Immature natural killer cell (primary cell): ENCODE results near the gene NDC80. TPM values are rescaled to one million over a fixed set of nuclear protein-coding genes. Genes with fewer than 3 reads are reported as not detected.
"Not testable (repeated sequence)": the region's sequence is repeated elsewhere in the genome, so short reads cannot be mapped to it uniquely, and the experiment has no call there.

Source experiments
- DNase-seq, 3 donors: peaks; one replicate each; pipeline ENCODE4 v3.0.0; 2022; ENCODE audit warnings: mixed read lengths in 1 of 3
- H3K27ac Mint-ChIP-seq, 6 donors: one replicate each; pipeline ENCODE4 v1.8.0; 2020; ENCODE audit warnings: mixed read lengths in 6 of 6, mild to moderate bottlenecking in 5 of 6, inconsistent platforms in 4 of 6, moderate library complexity in 3 of 6
- H3K27me3 Mint-ChIP-seq, 3 donors: one replicate each; pipeline ENCODE4 v1.8.0; 2020 to 2021; ENCODE audit warnings: low read depth in 3 of 3, mild to moderate bottlenecking in 3 of 3, mixed read lengths in 3 of 3, moderate library complexity in 3 of 3, inconsistent platforms in 1 of 3
- H3K36me3 Mint-ChIP-seq, 3 donors: one replicate each; pipeline ENCODE4 v1.8.0; 2020; ENCODE audit warnings: mixed read lengths in 3 of 3, inconsistent platforms in 2 of 3, mild to moderate bottlenecking in 2 of 3
- H3K4me1 Mint-ChIP-seq, 2 donors: one replicate each; pipeline ENCODE4 v1.8.0; 2020; ENCODE audit warnings: inconsistent platforms in 2 of 2, mild to moderate bottlenecking in 2 of 2, mixed read lengths in 2 of 2, moderate library complexity in 1 of 2
- H3K4me3 Mint-ChIP-seq, 5 donors: one replicate each; pipeline ENCODE4 v1.8.0; 2020; ENCODE audit warnings: mild to moderate bottlenecking in 5 of 5, mixed read lengths in 5 of 5, inconsistent platforms in 3 of 5, moderate library complexity in 3 of 5
- H3K9me3 Mint-ChIP-seq, 6 donors: one replicate each; pipeline ENCODE4 v1.8.0; 2020; ENCODE audit warnings: mild to moderate bottlenecking in 6 of 6, mixed read lengths in 6 of 6, inconsistent platforms in 4 of 6, moderate library complexity in 3 of 6
- polyA plus RNA-seq, 3 donors: library from polyadenylated mRNA; unstranded; fragments of 300-500 nt; fragmentation: Illumina TruSeq; gene quantifications; one replicate each; pipeline ENCODE4 v1.2.3, GENCODE V29; 2021

NDC80 gene
- polyA plus RNA-seq, 3 donors from 2014 or later = 1.6 to 2.7 (median 2.6) TPM

DNA sequence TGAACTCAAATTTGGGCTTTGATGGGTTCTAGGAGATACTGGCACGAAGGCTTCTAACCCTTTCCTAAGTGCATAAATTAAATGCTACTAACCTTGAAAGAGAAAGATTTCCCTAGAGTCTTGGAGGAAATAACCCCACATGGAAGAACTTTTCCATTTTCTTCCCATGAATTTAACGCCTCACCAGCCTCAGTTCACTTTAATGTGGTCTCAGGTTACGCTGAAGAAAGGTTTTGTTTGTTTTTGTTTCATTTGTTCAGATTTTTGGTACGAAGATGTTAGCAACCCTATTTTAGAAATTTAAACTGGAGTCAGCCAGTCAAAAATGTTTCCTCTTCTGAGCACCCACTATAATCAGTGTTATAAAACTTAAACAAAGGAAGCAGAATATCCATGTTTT, 30.8 kb upstream of the NDC80 start:
- Mint-ChIP-seq H3K9me3 (no peaks in the 10 kb centered on the region), H3K27ac (no peak overlapping the region), H3K4me1 (peaks cover 4 to 7% of the 10 kb centered on the region in 2 donors), H3K36me3 (peaks cover 6 to 19% (median 14%) of the 10 kb centered on the region in 3 donors), H3K4me3 (no peak overlapping the region), H3K27me3 (no peaks in the 10 kb centered on the region)
- no peak for DNase-seq

- DNase-seq = peak; percentile 9 to 32 (median 24)
- Mint-ChIP-seq H3K4me3 (peak overlapping the region in 1 of 5 donors; percentile 27), H3K36me3 (peaks cover 6 to 25% (median 8%) of the 10 kb centered on the region in 3 donors), H3K27ac (peak overlapping the region in 1 of 6 donors; percentile 26)
- H3K27me3 Mint-ChIP-seq, H3K9me3 Mint-ChIP-seq, H3K4me1 Mint-ChIP-seq: not testable (repeated sequence)
Observed at GRCh38 chr18:2541925-2542563, 29.3 kb upstream of the NDC80 start.

DNA sequence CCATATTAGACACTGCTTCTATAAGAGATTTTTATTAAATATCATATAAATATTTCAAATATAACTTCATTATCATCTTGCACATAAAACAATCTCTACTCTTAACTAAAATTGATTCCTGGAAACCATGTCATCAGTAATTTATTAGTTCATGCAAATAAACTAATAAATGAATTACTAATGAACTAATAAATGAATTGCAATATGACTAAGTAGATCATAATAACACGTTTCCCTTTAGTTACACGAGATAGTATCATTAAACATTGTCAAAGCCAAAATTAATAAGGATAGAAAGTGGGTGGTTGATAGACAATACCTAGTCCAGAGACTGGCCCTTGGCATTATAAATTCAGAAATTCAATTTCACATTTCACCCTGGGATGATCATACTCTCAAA, 26.2 kb upstream of the NDC80 start:
- DNase-seq = no peak
- no peak overlapping the region for H3K4me3 Mint-ChIP-seq
- H3K27ac Mint-ChIP-seq = no peak overlapping the region
- H3K27me3 Mint-ChIP-seq = no peaks in the 10 kb centered on the region
- H3K9me3 Mint-ChIP-seq = no peaks in the 10 kb centered on the region
- peaks cover 7 to 24% (median 12%) of the 10 kb centered on the region in 3 donors for H3K36me3 Mint-ChIP-seq
- peaks cover 4 to 18% of the 10 kb centered on the region in 2 donors for H3K4me1 Mint-ChIP-seq

DNA sequence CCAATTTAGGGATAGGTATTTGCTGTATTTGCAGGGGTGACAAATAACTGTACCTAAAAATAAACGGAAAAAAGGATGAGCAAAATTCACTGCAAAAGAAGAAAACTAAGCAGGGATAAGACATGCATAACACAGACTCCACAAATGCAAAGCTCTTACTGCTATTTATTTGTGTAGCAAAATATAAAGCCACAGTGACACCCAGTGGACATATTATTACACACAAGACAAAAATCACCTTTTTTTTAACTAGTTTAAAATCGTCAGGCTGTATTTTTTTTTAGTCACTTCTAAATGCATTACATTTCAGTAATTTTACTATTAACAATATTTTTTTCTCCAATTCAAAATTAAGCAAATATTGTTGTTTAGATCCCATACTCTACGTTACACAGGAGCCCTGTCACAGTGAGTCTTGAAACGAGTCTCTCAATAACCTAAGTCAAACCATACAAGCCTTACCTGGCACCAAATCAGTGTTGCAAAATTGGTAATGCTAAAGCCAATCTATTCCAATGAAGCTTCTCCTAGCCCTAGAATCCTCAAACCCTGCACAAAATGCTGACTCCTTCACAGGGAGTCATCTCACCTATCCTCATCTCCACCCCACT, 23.8 kb upstream of the NDC80 start:
- peak; percentile 11 to 30 (median 12) for DNase-seq
- Mint-ChIP-seq H3K36me3 (peaks cover 21 to 35% (median 22%) of the 10 kb centered on the region in 3 donors), H3K4me1 (peaks cover 0 to 11% of the 10 kb centered on the region in 2 donors), H3K4me3 (no peak overlapping the region), H3K27ac (no peak overlapping the region), H3K27me3 (no peaks in the 10 kb centered on the region), H3K9me3 (no peaks in the 10 kb centered on the region)

GRCh38 chr18:2549462-2549861, 21.9 kb upstream of the NDC80 start:
- H3K36me3 Mint-ChIP-seq = peaks cover 22 to 35% (median 23%) of the 10 kb centered on the region in 3 donors
- H3K9me3 Mint-ChIP-seq = no peaks in the 10 kb centered on the region
- peaks cover 0 to 11% of the 10 kb centered on the region in 2 donors for H3K4me1 Mint-ChIP-seq
- no peak overlapping the region for H3K4me3 Mint-ChIP-seq
- no peaks in the 10 kb centered on the region for H3K27me3 Mint-ChIP-seq
- H3K27ac Mint-ChIP-seq = peak overlapping the region in 1 of 6 donors; percentile 47
- no peak for DNase-seq

DNA sequence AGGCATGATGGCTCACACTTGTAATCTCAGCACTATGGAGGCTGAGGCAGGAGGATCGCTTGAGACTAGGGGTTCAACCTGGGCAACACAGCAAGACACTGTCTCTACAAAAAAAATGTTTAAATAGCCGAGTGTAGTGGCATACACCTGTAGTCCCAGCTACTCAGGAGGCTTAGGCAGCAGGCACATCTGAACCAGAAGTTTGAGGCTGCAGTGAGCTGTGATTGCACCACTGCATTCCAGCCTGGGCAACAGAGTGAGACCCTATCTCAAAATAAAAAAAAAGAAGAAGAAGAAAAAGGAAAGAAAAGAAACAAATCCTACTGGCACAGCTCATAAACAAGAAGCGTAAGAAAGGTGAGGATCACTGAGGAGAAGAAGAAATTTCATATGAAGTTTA, 19.9 kb upstream of the NDC80 start:
- H3K4me3 Mint-ChIP-seq = no peak overlapping the region
- no peaks in the 10 kb centered on the region for H3K9me3 Mint-ChIP-seq
- H3K27me3 Mint-ChIP-seq = no peaks in the 10 kb centered on the region
- H3K36me3 Mint-ChIP-seq = peaks cover 23 to 34% (median 23%) of the 10 kb centered on the region in 3 donors
- DNase-seq = no peak
- H3K27ac Mint-ChIP-seq = no peak overlapping the region
- H3K4me1 Mint-ChIP-seq = peaks cover 0 to 11% of the 10 kb centered on the region in 2 donors

- Mint-ChIP-seq H3K27me3 (no peaks in the 10 kb centered on the region), H3K27ac (no peak overlapping the region), H3K36me3 (peaks cover 17 to 24% (median 19%) of the 10 kb centered on the region in 3 donors), H3K9me3 (no peaks in the 10 kb centered on the region), H3K4me3 (no peak overlapping the region), H3K4me1 (peaks cover 0 to 5% of the 10 kb centered on the region in 2 donors)
- no peak for DNase-seq
Observed at GRCh38 chr18:2554696-2555095, 16.7 kb upstream of the NDC80 start.

DNA sequence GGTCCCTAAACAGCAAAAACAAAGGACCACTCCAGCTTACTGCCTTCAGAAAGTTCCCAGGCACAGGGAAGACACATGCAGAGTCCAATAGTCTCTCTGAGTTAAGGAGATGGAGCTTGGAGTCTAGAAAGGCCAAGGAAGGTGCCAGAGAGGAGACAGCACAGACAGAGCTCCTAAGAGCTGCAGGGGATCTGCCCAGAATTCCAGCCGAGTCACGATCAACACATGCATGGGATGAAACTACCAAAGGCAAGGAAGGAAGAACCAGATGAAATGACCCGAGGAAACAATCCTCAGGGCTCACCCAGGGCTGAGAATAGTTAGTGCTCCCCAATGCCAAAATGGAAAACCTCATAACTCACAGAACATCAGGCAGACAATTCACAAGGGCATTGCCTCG, 15.5 kb upstream of the NDC80 start:
- peaks cover 0 to 5% of the 10 kb centered on the region in 2 donors for H3K4me1 Mint-ChIP-seq
- no peak overlapping the region for H3K4me3 Mint-ChIP-seq
- no peak for DNase-seq
- H3K27me3 Mint-ChIP-seq = no peaks in the 10 kb centered on the region
- H3K9me3 Mint-ChIP-seq = no peaks in the 10 kb centered on the region
- H3K36me3 Mint-ChIP-seq = peaks cover 9 to 16% (median 11%) of the 10 kb centered on the region in 3 donors
- peak overlapping the region in 2 of 6 donors; percentile 37 to 58 for H3K27ac Mint-ChIP-seq

GRCh38 chr18:2557536-2557935, 13.8 kb upstream of the NDC80 start:
- Mint-ChIP-seq H3K4me1 (peaks cover 0 to 5% of the 10 kb centered on the region in 2 donors), H3K36me3 (peaks cover 7 to 20% (median 16%) of the 10 kb centered on the region in 3 donors), H3K9me3 (no peaks in the 10 kb centered on the region), H3K4me3 (no peak overlapping the region), H3K27ac (no peak overlapping the region), H3K27me3 (no peaks in the 10 kb centered on the region)
- DNase-seq = no peak

- Mint-ChIP-seq H3K36me3 (peaks cover 9 to 22% (median 22%) of the 10 kb centered on the region in 3 donors), H3K9me3 (no peaks in the 10 kb centered on the region)
Observed at GRCh38 chr18:2559249-2559648, 12.1 kb upstream of the NDC80 start.

GRCh38 chr18:2564373-2564772, 7.0 kb upstream of the NDC80 start:
- Mint-ChIP-seq H3K4me3 (no peak overlapping the region), H3K4me1 (peaks cover 8 to 20% of the 10 kb centered on the region in 2 donors), H3K27ac (no peak overlapping the region), H3K36me3 (peaks cover 20 to 27% (median 20%) of the 10 kb centered on the region in 3 donors), H3K27me3 (no peaks in the 10 kb centered on the region), H3K9me3 (no peaks in the 10 kb centered on the region)
- no peak for DNase-seq

More at GRCh38 chr18:2559249-2559648, 12.1 kb upstream of the NDC80 start:
- Mint-ChIP-seq H3K27me3 (no peaks in the 10 kb centered on the region), H3K27ac (no peak overlapping the region), H3K4me3 (no peak overlapping the region), H3K4me1 (peaks cover 0 to 5% of the 10 kb centered on the region in 2 donors)
- no peak for DNase-seq

DNA sequence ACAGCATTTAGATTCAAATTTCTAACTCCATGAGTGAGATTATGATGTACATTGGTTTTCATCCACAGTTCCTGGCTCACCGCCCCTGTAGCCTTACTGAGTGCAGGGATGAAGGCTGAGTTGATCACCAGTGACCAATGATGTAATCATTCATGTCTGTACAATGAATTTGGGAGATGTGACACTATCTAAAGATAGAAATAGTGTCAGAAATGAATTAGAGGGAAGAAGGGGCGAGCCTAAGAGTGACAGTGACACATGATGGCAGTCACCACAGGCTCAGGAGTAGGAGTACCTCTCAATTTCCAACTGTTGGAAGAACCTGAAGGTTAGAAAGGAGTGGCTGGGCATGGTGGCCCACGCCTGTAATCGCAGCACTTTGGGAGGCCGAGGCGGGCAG, 3.2 kb upstream of the NDC80 start:
- H3K27ac Mint-ChIP-seq = no peak overlapping the region
- peaks cover 37 to 58% of the 10 kb centered on the region in 2 donors for H3K4me1 Mint-ChIP-seq
- H3K36me3 Mint-ChIP-seq = peaks cover 4 to 14% (median 11%) of the 10 kb centered on the region in 3 donors
- DNase-seq = no peak
- H3K4me3 Mint-ChIP-seq = no peak overlapping the region
- H3K27me3 Mint-ChIP-seq = peaks cover 4 to 9% (median 7%) of the 10 kb centered on the region in 3 donors
- no peaks in the 10 kb centered on the region for H3K9me3 Mint-ChIP-seq

- H3K27ac Mint-ChIP-seq = peak overlapping the region in 5 of 6 donors; percentile 2 to 80 (median 57)
- H3K36me3 Mint-ChIP-seq = peaks cover 4 to 14% (median 11%) of the 10 kb centered on the region in 3 donors
- peaks cover 37 to 60% of the 10 kb centered on the region in 2 donors for H3K4me1 Mint-ChIP-seq
- peaks cover 4 to 9% (median 7%) of the 10 kb centered on the region in 3 donors for H3K27me3 Mint-ChIP-seq
- no peaks in the 10 kb centered on the region for H3K9me3 Mint-ChIP-seq
- peak overlapping the region in 4 of 5 donors; percentile 13 to 50 (median 40) for H3K4me3 Mint-ChIP-seq
- DNase-seq = no peak
Observed at GRCh38 chr18:2568605-2569004, 2.8 kb upstream of the NDC80 start.
